ENCODE results near the gene MSRB3.

DNA sequence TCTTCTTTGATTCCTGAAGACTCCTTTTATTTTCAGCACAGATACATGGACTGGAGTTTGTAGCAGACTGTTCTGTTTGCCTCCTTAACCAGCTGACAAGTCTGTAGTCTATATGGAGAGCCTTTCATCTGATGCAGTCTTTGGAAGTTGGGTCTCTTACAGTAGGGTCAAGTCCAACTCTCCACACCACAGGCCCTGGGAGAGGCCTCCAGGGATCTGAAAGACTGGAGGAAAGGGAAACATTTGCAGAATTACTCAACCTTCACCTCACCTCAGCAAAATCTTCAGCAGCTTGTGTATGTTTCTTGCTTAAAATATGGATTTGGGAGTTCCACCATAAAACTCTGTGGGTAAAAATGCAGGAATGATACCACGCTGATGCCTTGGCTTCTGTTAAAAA lies 188.4 kb downstream of the MSRB3 start:
- TF ChIP-seq, protein P1, sequence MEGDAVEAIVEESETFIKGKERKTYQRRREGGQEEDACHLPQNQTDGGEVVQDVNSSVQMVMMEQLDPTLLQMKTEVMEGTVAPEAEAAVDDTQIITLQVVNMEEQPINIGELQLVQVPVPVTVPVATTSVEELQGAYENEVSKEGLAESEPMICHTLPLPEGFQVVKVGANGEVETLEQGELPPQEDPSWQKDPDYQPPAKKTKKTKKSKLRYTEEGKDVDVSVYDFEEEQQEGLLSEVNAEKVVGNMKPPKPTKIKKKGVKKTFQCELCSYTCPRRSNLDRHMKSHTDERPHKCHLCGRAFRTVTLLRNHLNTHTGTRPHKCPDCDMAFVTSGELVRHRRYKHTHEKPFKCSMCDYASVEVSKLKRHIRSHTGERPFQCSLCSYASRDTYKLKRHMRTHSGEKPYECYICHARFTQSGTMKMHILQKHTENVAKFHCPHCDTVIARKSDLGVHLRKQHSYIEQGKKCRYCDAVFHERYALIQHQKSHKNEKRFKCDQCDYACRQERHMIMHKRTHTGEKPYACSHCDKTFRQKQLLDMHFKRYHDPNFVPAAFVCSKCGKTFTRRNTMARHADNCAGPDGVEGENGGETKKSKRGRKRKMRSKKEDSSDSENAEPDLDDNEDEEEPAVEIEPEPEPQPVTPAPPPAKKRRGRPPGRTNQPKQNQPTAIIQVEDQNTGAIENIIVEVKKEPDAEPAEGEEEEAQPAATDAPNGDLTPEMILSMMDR (IDR thresholded peaks at IDR 0.05) = no peak
- TF ChIP-seq POLR2A (IDR thresholded peaks at IDR 0.05) (no peak), POLR2AphosphoS5 (IDR thresholded peaks at IDR 0.05; ENCODE audit: insufficient read depth in 1 of 2, low read depth in 1 of 2) (no peak)
